ENCODE measurements around the gene KREMEN2.

The KREMEN2 gene

GRCh38 chr16:2953706-2954627, 10.1 kb upstream of the KREMEN2 start:
- no peaks in the 10 kb centered on the region for H3K9me3 ChIP-seq
- TF ChIP-seq CTCF (IDR thresholded peaks at IDR 0.05; ENCODE audit: low read depth, low read length) = no peak
- no peaks in the 10 kb centered on the region for H3K36me3 ChIP-seq
- no peaks in the 10 kb centered on the region for H3K4me1 ChIP-seq
- DNase-seq = peak; percentile 57
- no peaks in the 10 kb centered on the region for H3K27me3 ChIP-seq
- H3K4me3 ChIP-seq (ENCODE audit: low read depth, low read length) = no peak overlapping the region

- no peak for DNase-seq
- Histone ChIP-seq H3K27me3 (no peaks in the 10 kb centered on the region; the same call in 1 of the 2 replicates), H3K4me1 (no peaks in the 10 kb centered on the region), H3K36me3 (no peaks in the 10 kb centered on the region), H3K9me3 (no peaks in the 10 kb centered on the region), H3K4me3 (ENCODE audit: low read depth, low read length) (no peak overlapping the region)
- TF ChIP-seq CTCF (IDR thresholded peaks at IDR 0.05; ENCODE audit: low read depth, low read length) = no peak
Measured at GRCh38 chr16:2954656-2955381, 9.3 kb upstream of the KREMEN2 start.

- Histone ChIP-seq H3K4me1 (no peaks in the 10 kb centered on the region), H3K4me3 (ENCODE audit: low read depth, low read length) (no peak overlapping the region), H3K27me3 (no peaks in the 10 kb centered on the region; the same call in 1 of the 2 replicates), H3K9me3 (no peaks in the 10 kb centered on the region), H3K36me3 (no peaks in the 10 kb centered on the region)
- TF ChIP-seq CTCF (IDR thresholded peaks at IDR 0.05; ENCODE audit: low read depth, low read length) = no peak
- DNase-seq = no peak
Measured at GRCh38 chr16:2955438-2955778, 8.7 kb upstream of the KREMEN2 start.

- H3K4me1 ChIP-seq = no peaks in the 10 kb centered on the region
- no peaks in the 10 kb centered on the region; the same call in 1 of the 2 replicates for H3K27me3 ChIP-seq
- H3K4me3 ChIP-seq (ENCODE audit: low read depth, low read length) = no peak overlapping the region
- no peak for DNase-seq
- no peaks in the 10 kb centered on the region for H3K9me3 ChIP-seq
- no peak for TF ChIP-seq CTCF (IDR thresholded peaks at IDR 0.05; ENCODE audit: low read depth, low read length)
- H3K36me3 ChIP-seq = no peaks in the 10 kb centered on the region
Measured at GRCh38 chr16:2955779-2956578, 8.1 kb upstream of the KREMEN2 start.

- Histone ChIP-seq H3K27me3 (no peaks in the 10 kb centered on the region; the same call in 1 of the 2 replicates), H3K4me3 (ENCODE audit: low read depth, low read length) (no peak overlapping the region), H3K9me3 (no peaks in the 10 kb centered on the region), H3K36me3 (no peaks in the 10 kb centered on the region), H3K4me1 (no peaks in the 10 kb centered on the region)
- TF ChIP-seq CTCF (IDR thresholded peaks at IDR 0.05; ENCODE audit: low read depth, low read length) = no peak
- DNase-seq = no peak
Measured at GRCh38 chr16:2956579-2956956, 7.5 kb upstream of the KREMEN2 start.

All from BE2C (cell line).